ENCODE measurements around the gene LRRC3B. TPM values are rescaled to one million over a fixed set of nuclear protein-coding genes. Genes with fewer than 3 reads are reported as not detected.

The LRRC3B gene
- total RNA-seq, 1 donor from 2014 or later: not detected

DNA sequence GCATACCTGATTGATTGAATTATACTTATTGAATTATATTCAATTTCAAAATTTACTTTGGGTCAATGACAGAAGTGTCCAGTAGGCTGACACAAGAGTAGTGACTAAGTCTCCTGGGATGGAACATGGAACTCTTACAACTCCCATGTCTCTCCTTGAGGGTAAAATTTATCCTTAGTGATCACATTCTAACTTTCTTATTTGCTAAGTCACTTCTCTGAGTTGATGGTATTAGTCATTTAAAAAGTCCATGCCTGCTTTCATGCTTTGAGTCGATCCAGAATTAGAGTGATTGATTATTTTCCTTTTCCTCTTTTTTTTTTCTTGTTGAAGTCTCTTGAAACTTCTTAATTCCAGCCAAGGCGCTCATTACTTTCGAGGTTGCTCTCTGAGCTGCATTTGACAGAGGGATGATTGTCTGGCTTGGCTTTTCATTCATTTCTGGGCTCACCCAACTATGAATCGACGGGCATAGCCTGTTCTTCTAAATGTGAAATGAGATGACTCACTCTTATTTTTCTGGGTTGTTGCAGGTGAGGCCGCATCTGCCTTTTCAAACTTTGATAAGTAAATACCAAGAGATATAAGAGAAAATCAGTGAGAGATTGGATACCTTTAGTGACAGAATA, 34.9 kb downstream of the LRRC3B start:
- Mint-ChIP-seq H3K27ac (no peak overlapping the region), H3K4me3 (no peak overlapping the region), H3K9me3 (no peaks in the 10 kb centered on the region), H3K36me3 (ENCODE audit: low read depth) (no peaks in the 10 kb centered on the region), H3K4me1 (no peaks in the 10 kb centered on the region), H3K27me3 (no peaks in the 10 kb centered on the region)
- TF ChIP-seq, protein P1, sequence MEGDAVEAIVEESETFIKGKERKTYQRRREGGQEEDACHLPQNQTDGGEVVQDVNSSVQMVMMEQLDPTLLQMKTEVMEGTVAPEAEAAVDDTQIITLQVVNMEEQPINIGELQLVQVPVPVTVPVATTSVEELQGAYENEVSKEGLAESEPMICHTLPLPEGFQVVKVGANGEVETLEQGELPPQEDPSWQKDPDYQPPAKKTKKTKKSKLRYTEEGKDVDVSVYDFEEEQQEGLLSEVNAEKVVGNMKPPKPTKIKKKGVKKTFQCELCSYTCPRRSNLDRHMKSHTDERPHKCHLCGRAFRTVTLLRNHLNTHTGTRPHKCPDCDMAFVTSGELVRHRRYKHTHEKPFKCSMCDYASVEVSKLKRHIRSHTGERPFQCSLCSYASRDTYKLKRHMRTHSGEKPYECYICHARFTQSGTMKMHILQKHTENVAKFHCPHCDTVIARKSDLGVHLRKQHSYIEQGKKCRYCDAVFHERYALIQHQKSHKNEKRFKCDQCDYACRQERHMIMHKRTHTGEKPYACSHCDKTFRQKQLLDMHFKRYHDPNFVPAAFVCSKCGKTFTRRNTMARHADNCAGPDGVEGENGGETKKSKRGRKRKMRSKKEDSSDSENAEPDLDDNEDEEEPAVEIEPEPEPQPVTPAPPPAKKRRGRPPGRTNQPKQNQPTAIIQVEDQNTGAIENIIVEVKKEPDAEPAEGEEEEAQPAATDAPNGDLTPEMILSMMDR (IDR thresholded peaks at IDR 0.05): no peak
- ChIA-PET CTCF (no interaction called here), POLR2A (no interaction called here)
- ATAC-seq (ENCODE audit: low read depth) (no peak), DNase-seq (no peak)
- intact Hi-C loops (cut with micrococcal nuclease): no loop called here

DNA sequence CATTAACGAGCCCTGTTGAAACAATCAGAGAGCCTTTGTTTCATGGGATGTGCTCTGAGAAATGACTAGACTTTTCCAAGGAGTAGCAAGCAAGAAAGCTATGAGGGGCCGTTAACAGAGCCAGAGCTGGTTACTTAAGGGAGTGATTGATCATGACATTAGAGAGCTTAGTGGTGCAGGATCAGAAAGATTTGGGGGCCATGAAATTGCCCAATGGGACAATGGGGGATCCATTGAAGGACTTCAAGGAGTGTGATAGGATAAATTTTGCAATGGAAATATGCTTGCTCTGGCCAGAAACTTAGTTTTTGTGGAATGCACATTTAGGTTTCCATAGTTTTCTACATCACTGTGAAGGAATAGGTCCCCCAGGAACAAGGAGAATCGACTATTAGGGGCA, 45.6 kb downstream of the LRRC3B start:
- intact Hi-C loops (cut with micrococcal nuclease): no loop called here
- no peak overlapping the region for H3K27ac Mint-ChIP-seq
- no peaks in the 10 kb centered on the region for H3K36me3 Mint-ChIP-seq (ENCODE audit: low read depth)
- H3K9me3 Mint-ChIP-seq: no peaks in the 10 kb centered on the region
- ChIA-PET CTCF (no interaction called here), POLR2A (no interaction called here)
- H3K4me1 Mint-ChIP-seq: no peaks in the 10 kb centered on the region
- TF ChIP-seq, protein P1 (IDR thresholded peaks at IDR 0.05): no peak
- no peak for ATAC-seq (ENCODE audit: low read depth)
- H3K27me3 Mint-ChIP-seq: no peaks in the 10 kb centered on the region
- no peak overlapping the region for H3K4me3 Mint-ChIP-seq
- DNase-seq: no peak

DNA sequence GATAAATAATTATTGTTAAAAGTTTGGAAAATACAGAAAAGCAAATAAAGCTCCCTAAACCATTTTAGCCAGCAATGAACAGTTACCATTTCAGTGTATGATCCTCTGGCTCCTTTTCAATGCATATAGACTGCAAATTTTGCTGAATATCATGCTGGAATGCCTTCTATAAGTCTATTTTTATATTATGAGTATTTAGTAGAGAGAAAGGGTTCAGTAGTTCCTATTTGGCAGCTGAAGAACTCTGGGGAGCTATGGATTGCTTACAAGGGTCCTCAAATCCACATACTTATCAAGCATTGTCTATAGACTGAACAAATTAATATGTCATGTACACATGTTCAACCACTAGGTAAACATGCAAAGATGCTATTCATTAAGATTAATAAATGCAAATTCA, 46.1 kb downstream of the LRRC3B start:
- Mint-ChIP-seq H3K4me1 (no peaks in the 10 kb centered on the region), H3K27me3 (no peaks in the 10 kb centered on the region), H3K27ac (no peak overlapping the region), H3K4me3 (no peak overlapping the region), H3K36me3 (ENCODE audit: low read depth) (no peaks in the 10 kb centered on the region), H3K9me3 (no peaks in the 10 kb centered on the region)
- intact Hi-C loops (cut with micrococcal nuclease): no loop called here
- no peak for DNase-seq
- TF ChIP-seq, protein P1 (IDR thresholded peaks at IDR 0.05): no peak
- no peak for ATAC-seq (ENCODE audit: low read depth)
- ChIA-PET CTCF (no interaction called here), POLR2A (no interaction called here)

DNA sequence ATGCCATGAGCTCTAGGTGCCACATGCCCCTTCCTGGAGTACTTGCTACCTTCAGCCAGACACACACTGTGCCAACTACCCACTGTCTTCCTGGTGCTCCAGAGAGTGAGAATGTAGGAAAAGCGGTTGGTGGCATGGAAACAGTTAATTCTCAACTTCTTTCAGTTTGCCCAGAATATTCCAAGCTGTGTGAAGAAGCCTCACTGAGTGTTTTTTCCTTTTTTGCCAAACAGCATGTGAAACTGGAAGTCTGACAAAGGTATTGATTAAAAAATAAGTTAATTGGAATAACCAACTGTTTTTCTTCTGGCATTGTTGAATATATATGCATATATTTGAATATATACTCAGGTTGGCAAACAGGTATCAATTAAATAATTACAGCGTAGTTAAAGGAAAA, 52.8 kb downstream of the LRRC3B start:
- ChIA-PET CTCF (no interaction called here), POLR2A (no interaction called here)
- ATAC-seq (ENCODE audit: low read depth): no peak
- Mint-ChIP-seq H3K27ac (no peak overlapping the region), H3K27me3 (no peaks in the 10 kb centered on the region), H3K9me3 (peaks cover 2% of the 10 kb centered on the region), H3K4me1 (no peaks in the 10 kb centered on the region), H3K36me3 (ENCODE audit: low read depth) (no peaks in the 10 kb centered on the region), H3K4me3 (no peak overlapping the region)
- intact Hi-C loops (cut with micrococcal nuclease): no loop called here
- TF ChIP-seq, protein P1 (IDR thresholded peaks at IDR 0.05): no peak
- no peak for DNase-seq

DNA sequence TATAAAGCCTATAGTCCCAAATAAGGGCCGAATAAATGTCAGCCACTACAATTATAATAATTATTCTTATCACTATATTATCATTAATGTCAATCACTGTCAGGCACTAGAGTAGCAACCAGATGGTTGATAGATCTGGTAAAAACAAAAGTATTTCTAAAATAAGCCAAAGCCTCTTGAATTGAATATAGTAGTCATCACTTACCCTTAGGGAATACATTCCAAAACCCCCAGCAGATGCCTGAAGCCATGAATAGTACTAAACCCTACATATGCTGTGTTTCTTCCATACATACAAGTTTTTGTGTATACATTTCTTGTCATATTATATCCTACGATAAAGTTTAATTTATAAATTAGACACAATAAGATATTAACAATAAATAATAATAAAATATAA, 59.1 kb downstream of the LRRC3B start:
- POLR2A ChIA-PET: no interaction called here
- no peaks in the 10 kb centered on the region for H3K4me1 Mint-ChIP-seq
- intact Hi-C loops (cut with micrococcal nuclease): no loop called here
- no peak overlapping the region for H3K27ac Mint-ChIP-seq
- DNase-seq (no peak), ATAC-seq (ENCODE audit: low read depth) (no peak)
- no peaks in the 10 kb centered on the region for H3K27me3 Mint-ChIP-seq
- H3K36me3 Mint-ChIP-seq (ENCODE audit: low read depth): no peaks in the 10 kb centered on the region
- CTCF ChIA-PET: no interaction called here
- H3K9me3 Mint-ChIP-seq: peaks cover 2% of the 10 kb centered on the region
- TF ChIP-seq, protein P1 (IDR thresholded peaks at IDR 0.05): no peak
- H3K4me3 Mint-ChIP-seq: no peak overlapping the region
